ENCODE results near the gene RPL35. TPM values are rescaled to one million over a fixed set of nuclear protein-coding genes. Genes with fewer than 3 reads are reported as not detected.

RPL35 gene
- total and polyA plus RNA-seq, 10 of the 15 experiments (the other 5 are each of a cell fraction or from before 2014, with no cell fraction given), result 2,572 to 6,300 (median 3,864) TPM

DNA sequence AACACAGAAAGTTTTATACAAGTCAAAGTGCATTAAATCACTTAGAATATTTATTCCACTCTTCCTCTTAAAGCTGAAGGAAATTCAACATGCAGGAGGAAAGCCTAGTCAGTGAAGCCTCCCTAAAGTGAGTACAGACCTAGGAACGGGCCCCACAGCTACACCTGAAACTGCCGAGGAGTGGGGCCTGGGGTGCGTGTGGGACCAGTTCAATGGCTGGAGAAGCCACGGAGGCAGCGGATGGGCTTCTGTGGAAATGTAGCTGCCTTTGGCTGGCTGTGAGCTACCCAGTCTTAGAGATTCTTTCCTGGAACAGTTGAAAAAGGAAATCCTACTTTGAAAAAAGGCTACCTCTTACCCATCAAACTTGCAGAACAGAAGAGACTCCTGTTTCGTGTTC is 16.8 kb upstream of the RPL35 start (continued):
- TF ChIP-seq ETV6 (conservative IDR thresholded peaks at IDR 0.05 in 1 of 2, IDR thresholded peaks at IDR 0.05 in 1 of 2; ENCODE audit: borderline replicate concordance in 1 of 2, low read depth in 1 of 2) (no peak), CTCF (IDR thresholded peaks at IDR 0.05 in 2 of 3, conservative IDR thresholded peaks at IDR 0.05 in 1 of 3; ENCODE audit: control insufficient read depth in 2 of 3, extremely low read depth in 1 of 3, insufficient read depth in 1 of 3, low read depth in 3 of 3, low read length in 3 of 3) (no peak), CBFB (IDR thresholded peaks at IDR 0.05; ENCODE audit: low read depth) (no peak), BACH1 (IDR thresholded peaks at IDR 0.05; ENCODE audit: borderline replicate concordance) (no peak), BHLHE40 (IDR thresholded peaks at IDR 0.05; ENCODE audit: borderline replicate concordance in 1 of 2, low read depth in 2 of 2, low read length in 1 of 2) (no peak), NFXL1 (IDR thresholded peaks at IDR 0.05; ENCODE audit: borderline replicate concordance) (no peak), IRF5 (IDR thresholded peaks at IDR 0.05; ENCODE audit: borderline replicate concordance) (no peak), CREM (IDR thresholded peaks at IDR 0.05; ENCODE audit: low read depth) (no peak), SMAD1 (IDR thresholded peaks at IDR 0.05; ENCODE audit: low read depth, partially characterized antibody) (no peak), FOS (IDR thresholded peaks at IDR 0.05; ENCODE audit: borderline replicate concordance, extremely low read depth, insufficient read length) (no peak)

Measured in GM12878 (cell line).